Loucy (cell line): Measurements from ENCODE around the gene NABP2.
A peak's percentile ranks its signal among the peaks of the same experiment; 100 is the strongest.

ENCODE experiments used
- H2AFZ ChIP-seq: fragments of 200-600 bp; sonication (generic); 2 replicates; pipeline ENCODE4 v1.6.0; 2016; ENCODE audit warnings: antibody characterized with exemption, mild to moderate bottlenecking, low read length, moderate library complexity
- H3F3A ChIP-seq: fragments of 200-600 bp; 2 replicates; pipeline ENCODE4 v1.6.0; 2016; ENCODE audit warnings: antibody characterized with exemption, low read depth, mild to moderate bottlenecking
- H3K27me3 ChIP-seq: fragments of 200-600 bp; sonication (generic); 2 replicates; pipeline ENCODE4 v1.6.1; 2014; ENCODE audit warnings: low read length, mild to moderate bottlenecking; ENCODE audit not compliant: insufficient read depth, poor library complexity, severe bottlenecking
- H3K36me3 ChIP-seq: fragments of 200-600 bp; sonication (generic); 2 replicates; pipeline ENCODE4 v1.6.1; 2016; ENCODE audit warnings: low read length; ENCODE audit not compliant: insufficient read depth
- H3K4me1 ChIP-seq: fragments of 200-600 bp; sonication (generic); 2 replicates; pipeline ENCODE4 v1.5.1; 2014; ENCODE audit warnings: low read length, mild to moderate bottlenecking; ENCODE audit not compliant: insufficient read depth, poor library complexity, severe bottlenecking
- H3K4me2 ChIP-seq: fragments of 200-600 bp; sonication (generic); 2 replicates; pipeline ENCODE4 v1.6.0; 2014; ENCODE audit warnings: antibody characterized with exemption, low read length, low read depth, mild to moderate bottlenecking; ENCODE audit not compliant: poor library complexity, severe bottlenecking
- H3K4me3 ChIP-seq: fragments of 200-600 bp; sonication (generic); 2 replicates; pipeline ENCODE4 v1.5.1; 2014; ENCODE audit warnings: low read length, mild to moderate bottlenecking, mixed read lengths; ENCODE audit not compliant: poor library complexity, severe bottlenecking
- H3K79me2 ChIP-seq: fragments of 200-600 bp; sonication (generic); 2 replicates; pipeline ENCODE4 v1.6.1; 2014; ENCODE audit warnings: low read length; ENCODE audit not compliant: insufficient read depth
- H3K9ac ChIP-seq: fragments of 200-600 bp; sonication (generic); 2 replicates; pipeline ENCODE4 v1.6.0; 2014; ENCODE audit warnings: mild to moderate bottlenecking, low read depth, low read length, moderate library complexity; ENCODE audit not compliant: poor library complexity, severe bottlenecking
- H3K9me2 ChIP-seq: fragments of 200-600 bp; sonication (generic); replicated peaks from 2 replicates; pipeline ENCODE4 v1.6.1; 2016; ENCODE audit warnings: low read depth, low read length, mixed read lengths
- H3K9me3 ChIP-seq: fragments of 200-600 bp; sonication (generic); 2 replicates; pipeline ENCODE4 v1.6.1; 2014; ENCODE audit warnings: mild to moderate bottlenecking, antibody characterized with exemption, low read length, low read depth; ENCODE audit not compliant: insufficient read depth
- H4K20me1 ChIP-seq: fragments of 200-600 bp; sonication (generic); 2 replicates; pipeline ENCODE4 v1.6.0; 2014; ENCODE audit warnings: antibody characterized with exemption, low read length, mild to moderate bottlenecking; ENCODE audit not compliant: insufficient read depth, poor library complexity, severe bottlenecking
- EZH2phosphoT487 ChIP-seq: fragments of 200-600 bp; IDR thresholded peaks from 2 replicates; pipeline ENCODE4 v1.6.1; 2018; ENCODE audit warnings: antibody characterized with exemption, mild to moderate bottlenecking, moderate library complexity, borderline replicate concordance
- TF ChIP-seq, protein P1 (sequence below): fragments of 200-600 bp; sonication (generic); conservative IDR thresholded peaks from 2 replicates; pipeline ENCODE4 v1.5.1; 2014; ENCODE audit warnings: mild to moderate bottlenecking, antibody characterized with exemption, low read length

Gene NABP2

DNA sequence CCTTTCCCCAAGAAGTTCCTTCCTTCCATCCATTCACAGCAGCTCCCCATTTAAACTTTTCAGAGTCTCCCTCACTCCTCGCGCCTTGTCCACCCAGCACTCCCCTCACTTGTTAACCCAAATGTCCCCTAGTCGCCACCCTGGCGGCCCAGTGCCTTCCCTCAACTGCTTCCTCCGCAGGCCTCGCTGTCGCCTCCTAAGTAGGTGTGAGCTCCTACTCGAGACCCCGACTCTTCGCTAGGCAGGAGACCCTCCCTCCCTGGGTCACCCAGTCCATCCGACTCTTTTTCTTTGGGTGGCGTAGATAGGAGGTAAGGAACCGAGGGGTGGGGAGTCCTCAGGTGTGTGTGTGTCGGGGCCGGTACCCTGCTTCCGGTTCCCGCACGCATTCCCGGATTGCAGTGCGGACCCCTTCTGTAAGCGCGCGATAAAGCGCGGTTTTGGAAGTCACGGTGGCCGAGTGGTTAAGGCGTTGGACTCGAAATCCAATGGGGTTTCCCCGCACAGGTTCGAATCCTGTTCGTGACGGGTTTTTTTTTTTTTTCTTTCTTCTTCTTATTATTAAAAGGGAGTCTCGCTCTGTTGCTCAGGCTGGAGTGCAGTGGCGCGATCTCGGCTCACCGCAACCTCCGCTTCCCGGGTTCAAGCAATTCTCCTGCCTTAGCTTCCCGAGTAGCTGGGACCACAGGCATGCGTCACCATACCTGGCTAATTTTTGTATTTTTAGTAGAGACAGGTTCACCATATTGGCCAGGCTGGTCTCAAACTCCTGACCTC lies 34.0 kb upstream of the NABP2 start:
- Histone ChIP-seq H3K36me3 (peaks cover 8% of the 10 kb centered on the region; the same call in 1 of the 2 replicates), H3K4me3 (peak overlapping the region; percentile 85)

DNA sequence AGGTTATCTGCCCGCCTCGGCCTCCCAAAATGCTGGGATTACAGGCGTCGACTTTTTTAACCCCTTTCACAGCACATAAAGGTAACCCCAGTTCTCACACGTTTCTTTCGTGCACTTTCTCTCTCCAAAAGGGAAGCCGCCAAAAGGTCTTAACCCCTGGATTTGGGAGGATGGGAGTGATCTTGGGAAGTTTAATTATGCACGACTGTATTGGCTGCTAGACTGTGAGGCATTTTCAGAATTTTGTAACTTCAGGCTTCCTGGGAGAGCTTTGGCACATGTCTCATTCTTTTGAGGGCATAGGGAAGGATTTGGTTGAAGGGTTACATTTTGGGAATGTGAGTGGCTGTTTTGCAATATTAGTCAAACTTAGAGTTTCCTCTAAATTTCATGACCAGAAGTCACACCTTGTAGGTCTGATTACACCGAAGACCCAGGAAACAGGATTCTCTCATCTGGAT lies 33.4 kb upstream of the NABP2 start:
- Histone ChIP-seq H3K9me3 (no peaks in the 10 kb centered on the region), H3K4me1 (peaks cover 25% of the 10 kb centered on the region), H4K20me1 (peaks cover 29% of the 10 kb centered on the region), H3K36me3 (peaks cover 6% of the 10 kb centered on the region; the same call in 1 of the 2 replicates), H3K4me2 (peak overlapping the region; percentile 72), H3K9me2 (no peaks in the 10 kb centered on the region), H3F3A (no peaks in the 10 kb centered on the region), H3K79me2 (peaks cover 36% of the 10 kb centered on the region), H3K4me3 (peak overlapping the region; percentile 85), H3K9ac (peak overlapping the region; percentile 94), H2AFZ (peak overlapping the region; percentile 82; the same call in 1 of the 2 replicates), H3K27me3 (no peaks in the 10 kb centered on the region)
- TF ChIP-seq, protein P1, sequence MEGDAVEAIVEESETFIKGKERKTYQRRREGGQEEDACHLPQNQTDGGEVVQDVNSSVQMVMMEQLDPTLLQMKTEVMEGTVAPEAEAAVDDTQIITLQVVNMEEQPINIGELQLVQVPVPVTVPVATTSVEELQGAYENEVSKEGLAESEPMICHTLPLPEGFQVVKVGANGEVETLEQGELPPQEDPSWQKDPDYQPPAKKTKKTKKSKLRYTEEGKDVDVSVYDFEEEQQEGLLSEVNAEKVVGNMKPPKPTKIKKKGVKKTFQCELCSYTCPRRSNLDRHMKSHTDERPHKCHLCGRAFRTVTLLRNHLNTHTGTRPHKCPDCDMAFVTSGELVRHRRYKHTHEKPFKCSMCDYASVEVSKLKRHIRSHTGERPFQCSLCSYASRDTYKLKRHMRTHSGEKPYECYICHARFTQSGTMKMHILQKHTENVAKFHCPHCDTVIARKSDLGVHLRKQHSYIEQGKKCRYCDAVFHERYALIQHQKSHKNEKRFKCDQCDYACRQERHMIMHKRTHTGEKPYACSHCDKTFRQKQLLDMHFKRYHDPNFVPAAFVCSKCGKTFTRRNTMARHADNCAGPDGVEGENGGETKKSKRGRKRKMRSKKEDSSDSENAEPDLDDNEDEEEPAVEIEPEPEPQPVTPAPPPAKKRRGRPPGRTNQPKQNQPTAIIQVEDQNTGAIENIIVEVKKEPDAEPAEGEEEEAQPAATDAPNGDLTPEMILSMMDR = no peak
- no peak for TF ChIP-seq EZH2phosphoT487

More for the DNA sequence above, 34.0 kb upstream of the NABP2 start:
- H3K27me3 ChIP-seq = no peaks in the 10 kb centered on the region
- H3K9ac ChIP-seq = peak overlapping the region; percentile 94
- no peaks in the 10 kb centered on the region for H3F3A ChIP-seq
- H3K9me3 ChIP-seq = no peaks in the 10 kb centered on the region
- H3K79me2 ChIP-seq = peaks cover 42% of the 10 kb centered on the region
- H2AFZ ChIP-seq = peak overlapping the region; percentile 82
- no peaks in the 10 kb centered on the region for H3K9me2 ChIP-seq
- H3K4me2 ChIP-seq = peak overlapping the region; percentile 72
- peaks cover 30% of the 10 kb centered on the region for H4K20me1 ChIP-seq
- TF ChIP-seq EZH2phosphoT487 = no peak
- TF ChIP-seq, protein P1 = no peak
- H3K4me1 ChIP-seq = peaks cover 25% of the 10 kb centered on the region

DNA sequence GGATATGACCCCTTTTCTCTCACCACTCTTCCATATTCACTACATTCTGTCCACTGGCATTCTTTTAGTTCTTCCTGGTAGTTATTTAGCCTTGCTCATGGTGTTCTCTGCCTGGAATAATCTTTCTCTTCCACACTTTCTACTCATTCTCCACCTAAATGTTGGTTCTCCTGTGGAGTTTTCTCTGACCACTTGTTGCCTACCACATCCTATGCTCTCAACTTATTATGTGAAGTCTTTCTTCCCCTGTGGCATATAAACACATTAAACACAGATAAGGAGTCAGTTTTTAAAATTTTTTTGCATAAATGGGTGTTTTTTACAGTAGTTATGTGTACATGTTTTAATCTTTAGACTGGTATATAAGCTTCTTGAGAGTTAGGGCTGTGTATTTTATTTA lies 31.6 kb upstream of the NABP2 start:
- H2AFZ ChIP-seq = no peak overlapping the region; the same call in 1 of the 2 replicates
- H3K36me3 ChIP-seq = no peaks in the 10 kb centered on the region
- H3K4me2 ChIP-seq = no peak overlapping the region
- H3K4me1 ChIP-seq = peaks cover 13% of the 10 kb centered on the region
- no peak overlapping the region for H3K4me3 ChIP-seq
- no peaks in the 10 kb centered on the region for H3K9me2 ChIP-seq
- TF ChIP-seq, protein P1 = no peak
- H3K9ac ChIP-seq = peak overlapping the region; percentile 5
- no peaks in the 10 kb centered on the region for H3K9me3 ChIP-seq
- H3K79me2 ChIP-seq = peaks cover 17% of the 10 kb centered on the region
- no peaks in the 10 kb centered on the region for H3F3A ChIP-seq
- H4K20me1 ChIP-seq = peaks cover 14% of the 10 kb centered on the region
- H3K27me3 ChIP-seq = no peaks in the 10 kb centered on the region
